ENCODE results near the gene POLR3A. TPM values are rescaled to one million over a fixed set of nuclear protein-coding genes. Genes with fewer than 3 reads are reported as not detected.
"Not testable (repeated sequence)": the region's sequence is repeated elsewhere in the genome, so short reads cannot be mapped to it uniquely, and the experiment has no call there.

POLR3A gene
- 10 to 100 TPM in 1 of 2 donors, 1 to 10 TPM in 1; 8.2 to 10.1 TPM for total RNA-seq
- long read RNA-seq, donor 1, partial matches to known transcripts, result 2 of 3 reads
- long read RNA-seq, donor 1, other reads (novel, unspliced or antisense), result 1 of 3 reads
- long read RNA-seq, donor 2, partial matches to known transcripts, result 14 of 17 reads
- long read RNA-seq, donor 2, other reads (novel, unspliced or antisense), result 3 of 17 reads

DNA sequence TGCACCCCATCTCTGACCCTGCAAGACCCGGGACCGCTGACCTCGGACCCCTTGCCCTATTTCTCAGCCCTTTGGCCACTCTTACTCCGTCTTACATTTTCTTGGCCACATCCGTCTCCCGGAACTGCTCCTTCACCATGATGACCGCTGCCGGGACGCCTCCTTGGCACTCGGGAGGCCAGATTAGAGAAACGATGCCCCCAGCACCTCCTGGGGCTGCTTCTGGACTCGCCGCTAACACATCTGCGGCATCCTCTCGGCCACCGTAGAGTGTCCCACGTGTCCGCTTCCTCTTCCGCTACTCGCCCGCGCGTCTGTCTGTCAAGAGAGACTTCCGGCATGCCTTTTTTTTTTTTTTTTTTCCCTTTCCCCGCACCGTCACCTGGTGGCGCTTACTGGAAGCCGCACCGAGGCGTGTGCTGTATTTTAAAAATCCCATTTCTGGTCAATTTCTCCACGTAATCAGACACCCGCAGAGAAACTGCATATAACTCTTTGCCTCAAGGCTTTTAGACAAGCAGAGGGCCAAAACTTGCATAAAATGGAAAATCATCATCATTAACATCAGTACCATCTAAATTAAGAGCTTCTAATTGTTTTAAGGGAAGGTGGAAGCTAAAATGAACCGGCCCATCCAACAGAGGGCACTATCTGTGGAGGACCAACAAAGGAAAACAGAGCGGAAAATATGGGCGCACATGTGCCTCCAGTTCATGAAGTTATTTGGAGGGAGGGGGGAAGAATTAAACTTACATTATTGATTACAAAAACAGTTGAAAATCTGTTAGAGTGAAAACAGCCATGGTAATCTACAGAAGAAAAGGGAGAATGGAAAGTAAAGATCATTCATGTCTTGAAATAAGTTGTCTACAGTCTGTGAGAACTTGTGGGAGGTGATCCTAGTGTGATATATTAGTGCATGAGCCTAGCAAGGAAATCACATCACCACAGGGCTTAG, at the start of gene POLR3A:
Gene POLR3A, minus strand, starts transcription at position 247 of the 958 bp plus-strand sequence. Its CDS starts 108 bp downstream, at position 139.
- intact Hi-C loops (cut with DNase I), result loop anchor here in 1 of 2 donors (10.0 kb wide), 1 partner anchor 185 kb away; no protein-coding TSS in a partner anchor
- peak; percentile 99 for DNase-seq (ENCODE audit: low spot score)

DNA sequence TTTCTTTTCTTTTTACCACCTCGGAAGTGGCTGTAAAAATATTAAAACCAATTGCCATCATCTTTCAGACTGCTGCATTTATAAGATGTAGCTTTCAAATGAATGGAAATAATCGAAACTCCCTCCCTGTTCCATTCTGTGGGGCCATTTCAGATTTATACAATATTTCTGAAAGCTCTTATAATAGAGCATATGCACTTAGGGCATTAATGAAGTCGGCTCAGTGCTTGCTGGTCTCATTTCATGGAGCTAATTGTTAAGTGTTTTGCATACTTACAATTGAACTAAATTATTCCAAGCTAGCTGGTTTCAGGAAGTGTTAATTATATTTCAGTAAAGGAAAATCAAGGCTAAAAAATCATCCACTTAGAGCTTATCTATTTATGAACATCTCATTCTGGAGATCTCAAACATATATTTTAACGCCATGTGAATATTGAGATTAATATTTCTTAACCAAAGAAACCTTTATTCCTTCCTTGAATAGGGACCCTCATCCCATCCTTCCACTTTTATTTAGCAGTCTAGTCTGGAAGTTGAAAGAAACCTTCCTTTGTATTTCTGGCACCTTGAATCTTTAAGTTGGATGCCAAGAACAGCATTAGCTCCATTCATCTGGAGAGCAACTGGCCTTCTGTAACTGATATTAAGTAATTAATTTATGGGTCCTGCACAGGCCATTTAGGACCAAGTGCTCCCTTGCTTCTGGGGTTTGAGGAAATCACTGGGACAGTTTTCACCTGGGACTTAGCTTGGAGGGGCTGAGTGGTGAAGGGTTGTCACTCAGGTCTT, 49.4 kb upstream of the POLR3A start:
- intact Hi-C loops (cut with DNase I), result no loop called here
- DNase-seq (ENCODE audit: low spot score), result no peak

DNA sequence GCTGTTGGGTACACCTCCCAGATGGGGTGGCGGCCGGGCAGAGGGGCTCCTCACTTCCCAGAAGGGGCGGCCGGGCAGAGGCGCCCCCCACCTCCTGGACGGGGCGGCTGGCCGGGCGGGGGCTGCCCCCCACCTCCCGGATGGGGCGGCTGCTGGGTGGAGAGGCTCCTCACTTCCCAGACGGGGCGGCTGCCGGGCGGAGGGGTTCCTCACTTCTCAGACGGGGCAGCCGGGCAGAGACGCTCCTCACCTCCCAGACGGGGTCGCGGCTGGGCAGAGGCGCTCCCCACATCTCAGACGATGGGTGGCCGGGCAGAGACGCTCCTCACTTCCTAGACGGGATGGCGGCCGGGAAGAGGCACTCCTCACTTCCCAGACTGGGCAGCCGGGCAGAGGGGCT, 46.5 kb upstream of the POLR3A start:
- intact Hi-C loops (cut with DNase I), result not testable (repeated sequence)
- DNase-seq (ENCODE audit: low spot score), result peak; percentile 46

DNA sequence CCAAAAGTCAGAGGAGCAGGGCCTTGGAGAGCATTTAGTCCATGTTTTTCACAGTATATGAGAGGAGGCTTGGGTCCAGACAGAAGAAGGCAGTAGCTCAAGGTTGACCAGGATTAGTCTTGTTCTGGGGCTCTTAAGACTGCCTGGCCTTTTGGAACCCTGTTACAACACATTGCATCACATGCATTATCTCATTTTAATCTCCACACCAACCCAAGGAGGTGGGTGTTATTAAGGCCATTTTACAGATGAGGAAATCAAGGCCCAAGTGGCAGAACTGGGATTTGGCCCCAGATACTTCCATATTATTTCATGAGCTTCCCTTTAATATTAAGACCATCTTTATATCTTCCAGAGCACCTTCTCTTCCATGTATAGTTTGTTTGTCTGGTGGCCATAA, 43.2 kb upstream of the POLR3A start:
- DNase-seq (ENCODE audit: low spot score), result no peak
- intact Hi-C loops (cut with DNase I), result loop anchor here in 1 of 2 donors (1.0 kb wide), 1 partner anchor 138 kb away; no protein-coding TSS in a partner anchor

DNA sequence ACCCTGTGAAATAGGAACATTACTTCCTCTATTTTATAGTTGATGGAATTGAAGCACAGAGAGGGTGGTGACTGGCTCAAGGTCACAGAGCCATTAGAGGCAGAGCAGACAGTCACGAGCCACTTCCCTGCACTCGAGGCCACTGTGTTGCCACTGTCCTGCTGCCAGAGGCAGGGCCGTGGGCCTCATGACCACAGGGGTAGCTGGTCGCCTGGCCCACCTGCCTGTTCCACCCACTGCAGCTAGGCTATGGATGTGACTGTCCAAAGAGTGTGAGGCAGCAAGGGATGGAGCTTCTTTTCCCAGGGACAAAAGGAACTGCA, 42.5 kb upstream of the POLR3A start:
- peak; percentile 46 for DNase-seq (ENCODE audit: low spot score)
- intact Hi-C loops (cut with DNase I), result loop anchor here in 1 of 2 donors (1.0 kb wide), 1 partner anchor 138 kb away; no protein-coding TSS in a partner anchor

DNA sequence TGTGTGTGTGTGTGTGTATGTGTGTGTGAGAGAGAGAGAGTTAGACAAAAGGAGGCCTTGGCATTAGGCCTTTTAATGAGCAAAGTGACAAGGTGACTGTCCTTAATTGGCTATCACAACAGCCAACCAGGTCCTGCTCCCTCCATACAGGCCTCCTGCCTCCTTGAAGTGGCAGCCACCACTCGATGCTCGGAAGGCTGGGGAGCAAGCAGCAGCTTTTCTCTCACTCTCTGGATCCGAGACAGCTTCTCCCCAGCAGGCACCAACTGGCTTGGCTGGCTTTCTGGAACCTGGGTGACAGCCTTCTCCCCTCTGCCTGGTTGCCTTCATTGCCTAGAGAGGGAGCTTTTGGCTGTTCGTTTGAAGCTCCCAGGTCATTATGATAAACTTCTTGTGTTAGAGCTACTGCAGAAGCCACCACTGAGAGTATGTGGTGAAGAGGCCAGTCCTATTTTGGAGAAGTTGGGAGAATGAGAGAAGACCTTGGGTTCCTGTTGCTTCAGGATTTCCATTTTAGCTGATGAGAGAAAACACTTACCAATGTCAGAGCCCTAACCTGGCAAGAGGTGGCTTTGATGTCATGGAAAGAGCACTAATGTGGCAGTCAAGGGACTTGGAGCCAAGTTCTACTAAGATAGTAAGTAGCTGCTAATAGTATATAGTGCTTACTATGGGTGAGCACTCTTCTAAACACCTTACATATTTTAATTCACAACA, 42.0 kb upstream of the POLR3A start:
- intact Hi-C loops (cut with DNase I), result no loop called here
- DNase-seq (ENCODE audit: low spot score), result peak; percentile 41

DNA sequence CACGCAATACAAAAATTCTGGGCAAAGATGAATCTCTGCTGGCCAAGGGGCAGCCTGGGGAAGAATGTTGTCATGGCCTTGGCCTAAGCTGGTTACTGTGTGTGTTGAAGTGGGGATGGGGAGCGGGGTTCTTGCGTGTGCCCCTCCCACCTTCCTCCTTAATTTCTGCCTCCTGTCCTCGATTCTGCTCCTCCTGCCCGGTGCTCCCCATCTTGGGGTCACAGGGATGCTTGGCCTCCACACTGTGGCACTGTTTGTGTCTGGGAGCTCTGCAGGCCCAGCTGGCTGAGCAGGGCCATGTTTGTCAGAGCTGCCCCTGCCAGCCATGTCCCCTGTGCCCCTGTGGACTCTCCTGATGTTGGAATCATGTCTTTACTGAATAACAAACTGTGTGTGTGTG, 41.4 kb upstream of the POLR3A start:
- DNase-seq (ENCODE audit: low spot score), result peak; percentile 36
- intact Hi-C loops (cut with DNase I), result no loop called here

DNA sequence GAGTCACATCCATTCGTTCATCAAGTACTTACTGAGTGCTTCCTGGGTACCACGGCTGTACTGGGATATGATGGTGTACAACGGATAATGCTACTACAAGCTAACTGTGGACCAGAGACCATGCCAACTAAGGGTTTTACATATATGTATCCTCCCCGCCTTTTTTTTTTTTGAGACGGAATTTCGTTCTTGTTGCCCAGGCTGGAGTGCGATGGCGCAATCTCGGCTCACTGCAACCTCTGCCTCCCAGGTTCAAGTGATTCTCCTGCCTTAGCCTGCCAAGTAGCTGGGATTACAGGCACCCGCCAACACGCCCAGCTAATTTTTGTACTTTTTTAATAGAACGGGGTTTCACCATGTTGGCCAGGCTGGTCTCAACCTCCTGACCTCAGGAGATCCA, 40.7 kb upstream of the POLR3A start:
- intact Hi-C loops (cut with DNase I); DNase-seq (ENCODE audit: low spot score): not testable (repeated sequence)

DNA sequence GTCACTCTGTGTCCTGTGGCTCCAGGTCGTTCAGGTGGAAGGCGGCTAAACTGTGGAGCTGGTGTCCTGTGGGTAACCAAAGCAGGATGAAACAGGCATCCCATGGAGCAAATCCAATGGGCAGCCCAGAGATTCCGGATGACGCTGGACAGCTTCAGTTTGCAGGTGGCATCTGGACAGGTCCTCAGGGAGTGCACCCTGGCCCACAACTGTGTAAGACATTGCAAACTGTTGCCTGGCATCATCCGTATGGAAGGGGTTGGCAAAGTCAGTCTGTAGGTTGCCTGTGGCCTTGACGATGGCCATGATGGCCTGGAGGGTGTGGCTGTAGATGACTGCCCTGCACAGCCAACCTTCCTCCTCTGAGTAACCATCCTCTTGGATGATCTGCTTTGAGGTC, 39.8 kb upstream of the POLR3A start:
- intact Hi-C loops (cut with DNase I), result loop anchor here in 1 of 2 donors (2.0 kb wide), 1 partner anchor 130 kb away; no protein-coding TSS in a partner anchor
- no peak for DNase-seq (ENCODE audit: low spot score)

DNA sequence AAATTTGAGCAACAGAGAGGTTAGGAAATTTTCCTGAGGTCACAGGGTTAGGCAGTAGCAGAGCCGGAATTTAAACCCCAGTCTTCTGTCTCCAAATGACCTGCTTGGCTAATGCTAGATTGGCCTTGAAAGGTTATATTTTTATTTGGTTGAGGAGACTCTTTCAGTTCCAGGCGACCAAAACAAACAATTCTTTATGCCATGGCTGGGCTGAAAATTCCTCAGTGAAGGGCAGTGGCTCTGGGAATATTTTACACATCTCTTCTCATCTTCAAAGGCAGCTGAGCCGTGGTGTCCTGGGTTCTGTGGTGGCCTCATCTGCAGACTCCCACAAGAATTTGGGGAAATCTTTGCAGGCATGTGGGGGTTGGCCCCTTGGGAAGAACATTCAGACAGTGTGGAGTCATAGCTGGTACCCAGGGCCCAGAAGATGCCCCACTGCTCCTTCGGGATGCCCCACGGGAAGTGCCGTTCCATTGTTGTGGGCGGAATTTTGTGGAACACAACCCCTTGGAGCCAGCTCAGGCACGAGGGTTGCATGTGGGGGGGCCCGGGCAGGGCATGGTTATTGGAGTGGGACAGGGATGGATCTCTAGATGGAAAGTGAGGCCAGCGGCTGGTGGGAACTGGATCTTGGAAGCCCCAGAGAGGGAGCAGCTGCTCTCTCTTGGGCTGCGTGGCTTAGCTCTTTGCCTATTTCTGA, 37.6 kb upstream of the POLR3A start:
- no peak for DNase-seq (ENCODE audit: low spot score)
- intact Hi-C loops (cut with DNase I), result no loop called here

DNA sequence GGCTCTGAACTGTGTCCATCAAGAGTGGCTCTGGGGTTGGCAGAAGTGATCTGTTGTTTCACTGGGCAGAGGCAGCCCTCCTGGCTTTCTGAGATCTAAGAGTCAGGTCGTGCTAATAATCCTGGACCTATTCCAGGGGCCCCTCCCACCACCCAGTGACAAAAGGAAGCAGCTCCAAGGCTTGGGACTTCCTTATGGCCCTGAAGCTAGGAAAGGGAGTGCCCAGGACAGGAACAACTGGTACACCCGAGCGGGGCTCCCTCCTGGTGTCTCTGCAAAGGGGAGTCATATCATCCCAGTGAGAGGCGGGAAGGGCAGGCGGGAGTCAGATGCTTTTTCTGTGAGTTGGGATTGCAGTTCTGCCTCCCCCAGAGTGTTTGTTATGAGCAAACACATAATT, 36.7 kb upstream of the POLR3A start:
- no peak for DNase-seq (ENCODE audit: low spot score)
- intact Hi-C loops (cut with DNase I), result no loop called here

DNA sequence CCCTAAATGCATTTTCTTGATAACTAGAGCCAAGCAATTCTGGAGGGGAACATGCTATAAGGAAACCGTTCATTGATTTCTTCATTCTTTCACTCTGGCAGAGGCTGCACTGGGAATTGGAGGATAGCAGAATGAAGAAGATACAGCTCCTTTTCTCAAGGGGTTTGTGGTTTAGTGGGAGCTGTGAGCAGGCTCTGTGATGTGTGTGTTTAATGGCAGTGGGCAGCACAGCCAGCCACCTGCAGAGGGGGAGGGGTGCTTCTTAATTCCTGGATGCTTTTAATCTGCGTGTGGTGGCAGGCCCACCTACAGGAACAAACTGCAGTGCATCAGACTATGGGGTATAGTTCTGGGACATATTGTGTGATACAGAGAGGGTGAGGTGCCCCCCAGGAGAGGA, 36.3 kb upstream of the POLR3A start:
- intact Hi-C loops (cut with DNase I), result no loop called here
- DNase-seq (ENCODE audit: low spot score), result no peak

DNA sequence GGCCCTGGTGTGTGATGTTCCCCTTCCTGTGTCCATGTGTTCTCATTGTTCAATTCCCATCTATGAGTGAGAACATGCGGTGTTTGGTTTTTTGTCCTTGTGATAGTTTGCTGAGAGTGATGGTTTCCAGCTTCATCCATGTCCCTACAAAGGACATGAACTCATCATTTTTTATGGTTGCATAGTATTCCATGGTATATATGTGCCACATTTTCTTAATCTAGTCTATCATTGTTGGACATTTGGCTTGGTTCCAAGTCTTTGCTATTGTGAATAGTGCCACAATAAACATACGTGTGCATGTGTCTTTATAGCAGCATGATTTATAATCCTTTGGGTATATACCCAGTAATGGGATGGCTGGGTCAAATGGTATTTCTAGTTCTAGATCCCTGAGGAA, 35.6 kb upstream of the POLR3A start:
- intact Hi-C loops (cut with DNase I); DNase-seq (ENCODE audit: low spot score): not testable (repeated sequence)

DNA sequence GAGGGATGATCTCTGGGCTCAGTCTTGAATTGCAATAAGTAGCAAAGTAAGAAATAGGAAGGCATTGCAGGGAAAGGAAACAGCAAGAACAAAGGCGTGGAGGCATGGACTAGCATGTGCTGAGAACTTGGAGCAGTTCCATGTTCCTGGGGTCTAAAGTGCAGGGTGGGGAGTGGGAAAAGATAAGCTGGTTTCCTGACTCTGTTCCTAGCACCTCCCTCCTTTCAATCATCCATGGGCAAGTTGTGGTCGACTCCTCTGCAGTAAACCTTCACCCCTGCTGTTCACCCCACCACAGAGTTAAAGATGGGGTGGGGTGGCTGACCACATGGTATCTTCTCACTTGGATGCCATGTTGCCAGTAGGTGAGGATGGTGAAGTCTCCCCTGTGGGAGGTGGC, 33.9 kb upstream of the POLR3A start:
- DNase-seq (ENCODE audit: low spot score), result no peak
- intact Hi-C loops (cut with DNase I), result no loop called here

DNA sequence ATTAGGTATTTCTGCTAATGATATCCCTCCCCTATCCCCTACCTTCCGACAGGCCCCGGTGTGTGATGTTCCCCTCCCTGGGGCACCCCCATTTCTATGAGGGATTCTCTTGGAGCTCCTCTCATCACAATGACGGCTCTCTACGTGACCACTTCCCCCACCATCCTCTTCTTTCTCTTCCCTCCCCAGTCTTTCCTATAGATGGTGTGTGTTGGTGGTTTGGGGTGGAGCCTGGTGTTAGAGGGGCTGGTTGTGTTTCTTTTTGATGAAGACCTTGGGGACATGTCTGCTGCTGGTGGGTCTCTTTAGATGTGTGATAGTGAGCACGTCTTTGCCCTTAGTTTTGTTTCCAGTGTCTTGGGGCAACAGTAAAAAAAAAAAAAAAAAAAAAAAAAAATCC, 33.0 kb upstream of the POLR3A start:
- peak; percentile 18 for DNase-seq (ENCODE audit: low spot score)
- intact Hi-C loops (cut with DNase I), result no loop called here

DNA sequence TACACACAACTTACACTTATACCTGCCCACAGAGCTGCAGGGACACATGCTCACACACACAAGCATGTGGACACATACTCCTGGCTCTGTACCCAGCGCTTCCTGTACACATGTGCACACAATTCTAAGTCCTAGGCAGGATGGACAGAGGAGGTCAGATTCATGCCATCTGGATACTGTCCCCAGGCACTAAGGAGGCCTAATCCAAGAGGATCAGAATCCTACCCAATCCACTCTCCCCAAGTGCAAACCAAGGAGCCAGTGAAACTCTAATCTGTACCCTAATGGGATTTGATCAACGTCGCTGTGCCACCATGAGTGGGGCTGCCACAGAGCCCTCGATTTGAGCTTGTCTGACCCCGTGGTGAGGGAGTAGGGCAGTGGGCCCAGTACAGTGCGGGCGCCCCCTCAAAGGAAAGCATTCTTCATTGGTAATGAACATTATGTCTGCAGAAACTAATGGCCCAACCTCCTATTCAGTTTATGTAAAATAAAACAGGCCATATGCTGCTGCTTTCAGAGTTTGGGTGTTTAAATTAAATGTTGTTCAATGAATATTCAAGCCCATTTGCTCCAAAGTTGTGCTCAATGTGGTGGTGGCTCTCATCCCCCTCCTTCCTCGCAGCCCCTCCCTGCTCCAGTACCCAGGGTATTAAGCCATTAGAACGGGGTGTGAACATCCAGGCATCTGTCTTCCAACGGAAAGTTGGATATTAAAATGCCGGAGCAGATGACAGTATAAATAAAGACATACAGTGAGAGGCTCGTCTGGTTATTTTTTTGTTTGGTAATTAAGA, 30.8 kb upstream of the POLR3A start:
- DNase-seq (ENCODE audit: low spot score), result peak; percentile 25
- intact Hi-C loops (cut with DNase I), result no loop called here

DNA sequence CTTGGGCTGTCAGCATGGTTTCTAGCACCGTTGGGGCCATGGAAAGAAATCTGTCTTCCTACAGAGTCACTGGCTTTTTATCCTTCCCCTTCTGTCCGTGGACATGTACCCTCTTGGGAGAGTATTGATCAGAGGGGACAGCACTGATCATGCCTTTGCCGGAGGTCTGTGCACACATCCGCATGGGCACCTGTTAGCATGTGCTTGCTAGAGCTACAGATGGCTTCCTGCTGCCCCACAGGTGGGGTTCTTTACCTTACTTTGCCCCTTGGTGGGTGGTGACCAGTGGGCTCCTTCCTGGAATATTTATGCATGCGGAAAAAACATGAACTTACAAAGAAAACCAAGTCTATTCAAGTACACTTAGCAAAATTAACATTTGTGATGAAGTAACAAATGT, 29.2 kb upstream of the POLR3A start:
- DNase-seq (ENCODE audit: low spot score), result peak; percentile 30
- intact Hi-C loops (cut with DNase I), result no loop called here
